Aortic smooth muscle cell (primary cell): Measurements from ENCODE around the gene GLT6D1. TPM values are rescaled to one million over a fixed set of nuclear protein-coding genes. Genes with fewer than 3 reads are reported as not detected.

Source experiments
- total RNA-seq: library from RNA; depleted of rRNA; stranded (reverse); fragments of >200 nt; gene quantifications from 2 replicates; pipeline ENCODE4 v1.2.3, GENCODE V29; 2014

GLT6D1 gene
- not detected in 2 replicates for total RNA-seq

GRCh38 chr9:135639196-135639595 lies at the start of gene GLT6D1:
Gene GLT6D1, minus strand, starts transcription at chr9:135639540. Its CDS starts 353 bp downstream, at chr9:135639187.

GRCh38 chr9:135662758-135663450 lies 23.6 kb upstream of the GLT6D1 start, which contains the start of gene LCN9:
Gene LCN9, plus strand, starts transcription at chr9:135663309. Its CDS starts 13 bp downstream, at chr9:135663322.

Other genes with a start within 250 kb of the GLT6D1 start
- 10.5 and 11.5 TPM in 2 replicates for gene PPP1R26, start 159.8 kb downstream of the GLT6D1 start, total RNA-seq
- 10.8 and 13.6 TPM in 2 replicates for gene MRPS2, start 138.9 kb downstream of the GLT6D1 start, total RNA-seq
- not detected in 2 replicates for gene LCN1, start 118.1 kb downstream of the GLT6D1 start, total RNA-seq
- not detected in 2 replicates for gene OBP2A, start 93.4 kb downstream of the GLT6D1 start, total RNA-seq
- gene PAEP, start 77.8 kb downstream of the GLT6D1 start, total RNA-seq: not detected in 2 replicates
- not detected in 2 replicates for gene LCN9, start 23.8 kb upstream of the GLT6D1 start, total RNA-seq
- not detected in 2 replicates for gene SOHLH1, start 59.9 kb upstream of the GLT6D1 start, total RNA-seq
- not detected in 2 replicates for gene KCNT1, start 62.6 kb upstream of the GLT6D1 start, total RNA-seq